Thyroid gland (tissue), 4 donors: ENCODE data around the gene TRAPPC6A. TPM values are rescaled to one million over a fixed set of nuclear protein-coding genes. Genes with fewer than 3 reads are reported as not detected.

Experiments
- DNase-seq, 2 donors: peaks; one replicate each; pipeline ENCODE4 v3.0.0-alpha.2; 2019
- H3K27ac ChIP-seq, 3 donors: fragments of 200-600 bp; sonication (generic); 1 replicate in 2 of 3; 2 replicates in 1 of 3; pipeline ENCODE4 v1.5.1; 2016 to 2019; ENCODE audit warnings: mild to moderate bottlenecking in 1 of 3, moderate library complexity in 1 of 3
- H3K27me3 ChIP-seq: fragments of 200-600 bp; sonication (generic); one replicate; pipeline ENCODE4 v1.5.1; 2019
- H3K36me3 ChIP-seq, 2 donors: fragments of 200-600 bp; sonication (generic); one replicate each; pipeline ENCODE4 v1.5.1; 2016 to 2019
- H3K4me1 ChIP-seq, 2 donors: fragments of 200-600 bp; sonication (generic); one replicate each; pipeline ENCODE4 v1.5.1; 2017 to 2019
- H3K4me3 ChIP-seq, 3 donors: fragments of 200-600 bp; sonication (generic); replicated peaks in 1 of 3; 1 replicate in 2 of 3; 2 replicates in 1 of 3; pipeline ENCODE4 v1.5.1; 2016; ENCODE audit warnings: mild to moderate bottlenecking in 1 of 3
- H3K9me3 ChIP-seq: fragments of 200-600 bp; sonication (generic); one replicate; pipeline ENCODE4 v1.5.1; 2017
- POLR2A ChIP-seq, 2 donors: fragments of 450-650 bp; IDR thresholded peaks; one replicate each; pipeline ENCODE4 v1.6.1; 2017; ENCODE audit warnings: antibody characterized with exemption in 2 of 2, mild to moderate bottlenecking in 2 of 2, moderate library complexity in 1 of 2
- WGBS, 2 donors: methylation state at CpG; one replicate each; pipeline ENCODE4 v1.1.5; 2017; 5-methylcytosine and 5-hydroxymethylcytosine counted together
- intact Hi-C: fragments of 100-400 bp; cut with DNase I; formaldehyde crosslinking; loops from one replicate; pipeline ENCODE4 v1.15.1; 2023
- total RNA-seq, 4 donors: library from RNA; depleted of rRNA; stranded (reverse); fragments of >200 nt; gene quantifications; one replicate each; pipeline ENCODE4 v1.2.3, GENCODE V29; 2016
- TF ChIP-seq, protein P1 (sequence below), 6 experiments: fragments of 200-600 bp in 3 of 6; fragments of 450-650 bp in 3 of 6; sonication (generic) in 3 of 6; IDR thresholded peaks; one replicate each; pipeline ENCODE4 v1.5.1; 2016 to 2019; ENCODE audit warnings: antibody characterized with exemption in 6 of 6, mild to moderate bottlenecking in 2 of 6, inconsistent platforms in 1 of 6, moderate library complexity in 1 of 6

Gene TRAPPC6A
- total RNA-seq, 4 donors from 2014 or later, result 25.0 to 53.3 (median 38.8) TPM

DNA sequence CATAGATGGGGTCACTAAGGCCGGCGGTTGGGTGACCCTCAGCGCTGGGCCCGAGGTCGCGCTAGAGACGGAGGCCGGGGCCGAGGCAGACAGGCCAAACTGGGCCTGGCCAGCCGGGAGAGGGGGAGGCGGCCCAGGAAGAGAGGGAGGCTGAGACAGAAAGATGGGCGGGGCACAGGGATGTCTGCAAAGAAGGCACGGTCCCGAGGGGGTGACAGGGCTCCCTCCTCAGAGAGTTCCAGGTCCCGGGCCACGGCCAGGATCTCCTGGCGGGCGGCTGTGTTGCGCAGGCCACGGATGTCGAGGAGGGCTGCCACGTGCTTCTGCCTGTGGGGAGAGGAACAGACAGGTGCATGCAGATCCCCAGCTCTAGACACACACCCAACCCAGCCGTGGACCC lies 35.0 kb upstream of the TRAPPC6A start:
- no peak for DNase-seq
- Histone ChIP-seq H3K4me1 (peaks cover 7 to 19% of the 10 kb centered on the region in 2 donors), H3K27me3 (peaks cover 10% of the 10 kb centered on the region), H3K4me3 (no peak overlapping the region), H3K27ac (peak overlapping the region in 2 of 3 donors; percentile 43 to 45), H3K9me3 (no peaks in the 10 kb centered on the region), H3K36me3 (no peaks in the 10 kb centered on the region)
- WGBS, 2 donors, result 81 to 82% methylated on average over 21 to 23 of the region's 23 CpGs
- TF ChIP-seq POLR2A (IDR thresholded peaks at IDR 0.05), result no peak
- TF ChIP-seq, protein P1, sequence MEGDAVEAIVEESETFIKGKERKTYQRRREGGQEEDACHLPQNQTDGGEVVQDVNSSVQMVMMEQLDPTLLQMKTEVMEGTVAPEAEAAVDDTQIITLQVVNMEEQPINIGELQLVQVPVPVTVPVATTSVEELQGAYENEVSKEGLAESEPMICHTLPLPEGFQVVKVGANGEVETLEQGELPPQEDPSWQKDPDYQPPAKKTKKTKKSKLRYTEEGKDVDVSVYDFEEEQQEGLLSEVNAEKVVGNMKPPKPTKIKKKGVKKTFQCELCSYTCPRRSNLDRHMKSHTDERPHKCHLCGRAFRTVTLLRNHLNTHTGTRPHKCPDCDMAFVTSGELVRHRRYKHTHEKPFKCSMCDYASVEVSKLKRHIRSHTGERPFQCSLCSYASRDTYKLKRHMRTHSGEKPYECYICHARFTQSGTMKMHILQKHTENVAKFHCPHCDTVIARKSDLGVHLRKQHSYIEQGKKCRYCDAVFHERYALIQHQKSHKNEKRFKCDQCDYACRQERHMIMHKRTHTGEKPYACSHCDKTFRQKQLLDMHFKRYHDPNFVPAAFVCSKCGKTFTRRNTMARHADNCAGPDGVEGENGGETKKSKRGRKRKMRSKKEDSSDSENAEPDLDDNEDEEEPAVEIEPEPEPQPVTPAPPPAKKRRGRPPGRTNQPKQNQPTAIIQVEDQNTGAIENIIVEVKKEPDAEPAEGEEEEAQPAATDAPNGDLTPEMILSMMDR (IDR thresholded peaks at IDR 0.05), result no peak
- intact Hi-C loops, result no loop called here

DNA sequence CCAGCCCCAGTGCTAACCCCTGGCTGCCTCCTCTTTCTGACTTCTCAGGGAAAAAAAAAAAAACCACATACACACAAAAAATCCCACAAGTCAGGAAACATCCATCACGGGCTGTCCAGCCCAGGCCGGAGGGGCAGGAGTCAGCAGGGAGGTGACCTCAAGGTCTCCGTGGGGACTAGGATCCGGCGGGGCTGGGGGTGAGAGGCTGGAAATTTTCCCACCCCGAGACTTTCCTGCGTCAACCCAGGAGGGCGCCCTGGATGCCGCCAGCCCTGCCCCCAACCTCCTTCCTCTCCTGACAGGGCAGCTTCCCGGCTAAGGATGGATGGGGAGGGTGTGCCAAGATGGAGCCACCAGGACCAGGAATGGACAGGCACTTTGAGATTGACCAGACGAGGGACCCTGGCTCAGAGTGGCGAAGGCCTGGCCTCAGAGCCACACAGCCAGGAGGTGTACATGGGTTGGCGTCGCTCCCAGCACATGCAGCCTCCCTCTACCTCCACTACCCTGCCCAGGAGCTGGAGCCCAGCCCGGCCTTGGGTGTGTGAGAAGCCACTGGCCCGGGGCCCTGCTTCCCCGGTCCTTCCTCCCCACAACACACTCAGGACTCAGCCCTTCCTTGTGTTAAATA lies 33.8 kb upstream of the TRAPPC6A start:
- 43 to 52% methylated on average over 12 to 14 of the region's 17 CpGs for WGBS, 2 donors
- TF ChIP-seq, protein P1 (IDR thresholded peaks at IDR 0.05), result no peak
- no peak for TF ChIP-seq POLR2A (IDR thresholded peaks at IDR 0.05)
- Histone ChIP-seq H3K9me3 (no peaks in the 10 kb centered on the region), H3K27ac (no peak overlapping the region), H3K36me3 (no peaks in the 10 kb centered on the region), H3K27me3 (peaks cover 5% of the 10 kb centered on the region), H3K4me1 (peaks cover 7 to 15% of the 10 kb centered on the region in 2 donors), H3K4me3 (no peak overlapping the region)
- DNase-seq, result peak; percentile 28 to 43
- intact Hi-C loops, result no loop called here

DNA sequence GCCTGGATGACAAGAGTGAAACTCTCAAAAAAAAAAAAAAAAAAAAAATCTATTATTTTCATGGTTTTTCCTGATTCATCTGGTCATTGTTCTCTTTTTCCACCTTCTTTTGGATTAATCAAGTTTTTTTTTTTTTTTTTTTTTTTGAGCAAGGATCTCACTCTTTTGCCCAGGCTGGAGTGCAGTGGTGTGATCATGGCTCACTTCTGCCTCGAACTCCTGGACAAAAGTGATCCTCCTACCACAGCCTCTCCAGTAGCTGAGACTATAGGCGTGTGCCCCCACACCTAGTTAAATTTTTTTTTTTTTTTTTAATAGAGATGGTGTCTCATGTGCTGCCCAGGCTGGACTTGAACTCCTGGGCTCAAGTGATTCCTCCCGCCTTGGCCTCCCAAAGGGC lies 28.3 kb upstream of the TRAPPC6A start:
- WGBS, 2 donors, result 91 to 97% methylated on average over 3 of the region's 3 CpGs
- intact Hi-C loops, result no loop called here
- no peak for DNase-seq

DNA sequence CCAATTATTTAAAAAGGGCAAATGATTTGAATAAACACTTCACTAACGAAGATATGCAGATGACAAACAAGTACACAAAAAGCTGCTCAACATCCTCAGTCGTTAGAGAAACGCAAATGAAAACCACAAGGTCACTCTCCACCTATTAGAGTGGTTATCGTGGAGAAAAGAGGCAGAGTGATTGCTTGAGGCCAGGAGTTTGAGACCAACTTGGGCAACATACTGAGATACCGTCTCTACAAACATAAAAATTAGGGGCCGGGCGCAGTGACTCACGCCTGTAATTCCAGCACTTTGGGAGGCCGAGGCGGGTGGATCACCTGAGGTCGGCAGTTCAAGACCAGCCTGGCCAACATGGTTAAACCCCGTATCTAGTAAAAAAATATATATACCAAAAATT lies 27.8 kb upstream of the TRAPPC6A start:
- no peaks in the 10 kb centered on the region for H3K27me3 ChIP-seq
- TF ChIP-seq POLR2A (IDR thresholded peaks at IDR 0.05), result no peak
- TF ChIP-seq, protein P1 (IDR thresholded peaks at IDR 0.05), result no peak
- intact Hi-C loops, result no loop called here
- H3K36me3 ChIP-seq, result no peaks in the 10 kb centered on the region
- H3K4me1 ChIP-seq, result no peaks in the 10 kb centered on the region
- no peak overlapping the region for H3K27ac ChIP-seq
- H3K4me3 ChIP-seq, result no peak overlapping the region
- WGBS, 2 donors, result 85 to 91% methylated on average over 12 of the region's 12 CpGs
- no peaks in the 10 kb centered on the region for H3K9me3 ChIP-seq
- no peak for DNase-seq

More for the DNA sequence above, 28.3 kb upstream of the TRAPPC6A start:
- no peak overlapping the region for H3K27ac ChIP-seq
- no peaks in the 10 kb centered on the region for H3K36me3 ChIP-seq
- no peaks in the 10 kb centered on the region for H3K9me3 ChIP-seq
- H3K4me3 ChIP-seq, result no peak overlapping the region
- no peaks in the 10 kb centered on the region for H3K4me1 ChIP-seq
- H3K27me3 ChIP-seq, result no peaks in the 10 kb centered on the region
- no peak for TF ChIP-seq POLR2A (IDR thresholded peaks at IDR 0.05)

DNA sequence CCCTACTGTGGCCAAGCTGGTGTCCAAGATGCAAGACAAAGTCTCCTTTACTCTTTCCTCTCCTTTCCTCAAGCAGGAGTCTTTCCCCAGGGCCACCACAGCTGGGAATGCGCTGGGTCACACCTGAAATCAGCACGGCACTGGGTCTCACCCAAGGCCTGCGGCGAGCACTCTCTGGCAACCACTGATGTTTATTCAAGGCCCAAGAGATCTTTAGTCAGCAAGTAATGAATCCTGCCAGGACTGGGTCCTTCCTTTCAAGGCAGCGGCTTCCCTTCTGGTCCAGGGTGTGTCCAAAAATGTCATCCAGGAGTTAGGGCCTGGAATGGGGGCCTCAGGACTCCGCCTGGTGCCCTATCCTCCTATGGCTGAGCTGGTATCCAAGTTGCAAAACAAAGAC lies 24.6 kb upstream of the TRAPPC6A start:
- Histone ChIP-seq H3K4me3 (no peak overlapping the region), H3K27ac (no peak overlapping the region), H3K36me3 (no peaks in the 10 kb centered on the region), H3K4me1 (no peaks in the 10 kb centered on the region), H3K27me3 (no peaks in the 10 kb centered on the region), H3K9me3 (no peaks in the 10 kb centered on the region)
- TF ChIP-seq, protein P1 (IDR thresholded peaks at IDR 0.05), result no peak
- TF ChIP-seq POLR2A (IDR thresholded peaks at IDR 0.05), result no peak
- WGBS, 2 donors, result 63 to 88% methylated on average over 2 to 5 of the region's 6 CpGs
- intact Hi-C loops, result no loop called here
- no peak for DNase-seq
